GM18867 (cell line): ENCODE measurements around the gene ATP5F1D.
"Not testable (repeated sequence)": the region's sequence is repeated elsewhere in the genome, so short reads cannot be mapped to it uniquely, and the experiment has no call there.

Experiments used
- ATAC-seq: cut with Tn5 transposase; IDR thresholded peaks from one replicate; pipeline ENCODE4 v1.9.1; 2021; ENCODE audit warnings: mild to moderate bottlenecking, moderate library complexity; ENCODE audit not compliant: unreplicated experiment

ATP5F1D gene

GRCh38 chr19:1241417-1242095 is at the start of gene ATP5F1D:
Gene ATP5F1D (plus strand): TSS chr19:1241751. CDS start chr19:1241851, 100 bp downstream.
- peak; percentile 49 for ATAC-seq

- ATAC-seq = no peak
Observed at GRCh38 chr19:1199531-1199930, 42.0 kb upstream of the ATP5F1D start.

- not testable (repeated sequence) for ATAC-seq
Observed at GRCh38 chr19:1200614-1201013, 40.9 kb upstream of the ATP5F1D start.

- peak; percentile 87 for ATAC-seq
Observed at GRCh38 chr19:1205114-1206099, 36.1 kb upstream of the ATP5F1D start, which contains the start of gene STK11. Gene STK11 (plus strand): TSS chr19:1205778. CDS start chr19:1206914, 1,136 bp downstream.

- ATAC-seq = no peak
Observed at GRCh38 chr19:1206150-1206863, 35.2 kb upstream of the ATP5F1D start.

GRCh38 chr19:1206864-1207450 is 34.6 kb upstream of the ATP5F1D start:
- ATAC-seq = no peak

GRCh38 chr19:1208830-1209229 is 32.7 kb upstream of the ATP5F1D start:
- ATAC-seq = not testable (repeated sequence)

GRCh38 chr19:1210227-1210538 is 31.4 kb upstream of the ATP5F1D start:
- ATAC-seq = no peak

- no peak for ATAC-seq
Observed at GRCh38 chr19:1211494-1212234, 29.9 kb upstream of the ATP5F1D start.

- no peak for ATAC-seq
Observed at GRCh38 chr19:1213391-1214286, 27.9 kb upstream of the ATP5F1D start.

GRCh38 chr19:1214299-1214861 is 27.2 kb upstream of the ATP5F1D start:
- no peak for ATAC-seq

- ATAC-seq = no peak
Observed at GRCh38 chr19:1214862-1215731, 26.5 kb upstream of the ATP5F1D start.

GRCh38 chr19:1216756-1217155 is 24.8 kb upstream of the ATP5F1D start:
- ATAC-seq = no peak

- no peak for ATAC-seq
Observed at GRCh38 chr19:1217366-1217765, 24.2 kb upstream of the ATP5F1D start.

GRCh38 chr19:1218751-1219567 is 22.6 kb upstream of the ATP5F1D start:
- no peak for ATAC-seq

GRCh38 chr19:1219786-1220476 is 21.6 kb upstream of the ATP5F1D start:
- no peak for ATAC-seq
